Measurements from ENCODE around the gene ZNF710.
"Not testable (repeated sequence)": the region's sequence is repeated elsewhere in the genome, so short reads cannot be mapped to it uniquely, and the experiment has no call there.

The ZNF710 gene

DNA sequence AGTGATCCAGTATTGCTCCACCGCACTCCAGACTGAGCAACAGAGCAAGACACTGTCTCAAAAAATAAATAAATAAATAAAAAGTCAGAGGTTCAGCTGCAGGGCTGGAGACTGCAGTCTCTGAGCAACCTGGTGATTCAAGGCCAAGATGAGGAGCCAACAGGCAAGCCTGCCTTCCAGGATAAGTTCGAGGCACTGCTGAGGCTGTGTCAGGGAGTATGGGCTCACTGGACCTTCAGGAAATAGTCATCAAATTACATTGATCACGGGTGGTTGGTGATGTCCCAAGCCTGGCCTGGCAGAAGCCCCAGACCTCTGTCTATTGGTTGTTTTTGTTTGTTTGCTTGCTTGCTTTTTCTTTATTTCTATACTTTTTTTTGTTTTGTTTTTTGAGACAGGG is 59.7 kb downstream of the ZNF710 start:
- DNase-seq (ENCODE audit: low read depth, low spot score) = no peak

DNA sequence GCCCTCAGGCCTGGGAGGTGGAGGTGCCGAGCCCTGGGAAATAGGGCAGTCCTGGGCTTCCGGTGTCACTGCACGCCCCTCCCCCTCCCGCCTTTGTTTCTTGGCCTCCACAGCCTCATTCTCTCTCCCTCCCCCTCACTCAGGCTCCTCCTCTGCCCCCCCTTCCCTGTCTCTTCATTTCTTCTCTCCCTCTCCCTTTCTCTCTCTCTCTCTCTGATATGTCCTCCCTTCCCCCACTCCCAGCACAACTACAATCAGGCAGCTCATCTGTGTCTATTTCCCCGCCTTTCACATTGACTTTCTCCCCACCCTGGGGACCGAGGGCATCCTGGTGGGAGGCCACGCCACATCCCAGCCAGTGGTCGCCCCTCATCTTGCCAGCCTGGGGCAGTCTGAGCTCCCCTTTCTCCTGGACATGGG is 60.9 kb downstream of the ZNF710 start:
- no peak for DNase-seq (ENCODE audit: low read depth, low spot score)

DNA sequence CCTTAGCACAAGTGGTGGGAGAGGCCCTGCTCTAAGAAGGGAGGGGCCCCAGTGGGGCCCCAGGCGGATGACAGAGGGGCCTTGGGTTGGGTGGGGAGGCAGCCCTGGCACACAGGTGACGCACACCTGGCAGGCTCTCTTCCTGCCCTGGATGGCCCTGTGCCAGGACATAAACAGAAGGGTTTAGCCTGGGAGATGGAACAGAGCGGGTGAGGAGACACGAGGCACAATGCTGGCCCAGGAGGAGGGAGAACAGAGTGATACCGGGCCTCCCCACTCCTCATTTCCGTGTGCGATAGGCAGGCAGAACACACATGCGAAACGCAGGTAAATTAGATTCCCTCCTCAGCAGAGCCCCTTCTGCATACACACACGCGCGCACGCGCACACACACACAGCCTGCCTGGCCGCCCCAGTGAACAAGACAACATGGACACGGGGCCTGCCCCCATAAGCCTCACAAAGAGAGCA is 61.4 kb downstream of the ZNF710 start:
- DNase-seq (ENCODE audit: low read depth, low spot score) = no peak

DNA sequence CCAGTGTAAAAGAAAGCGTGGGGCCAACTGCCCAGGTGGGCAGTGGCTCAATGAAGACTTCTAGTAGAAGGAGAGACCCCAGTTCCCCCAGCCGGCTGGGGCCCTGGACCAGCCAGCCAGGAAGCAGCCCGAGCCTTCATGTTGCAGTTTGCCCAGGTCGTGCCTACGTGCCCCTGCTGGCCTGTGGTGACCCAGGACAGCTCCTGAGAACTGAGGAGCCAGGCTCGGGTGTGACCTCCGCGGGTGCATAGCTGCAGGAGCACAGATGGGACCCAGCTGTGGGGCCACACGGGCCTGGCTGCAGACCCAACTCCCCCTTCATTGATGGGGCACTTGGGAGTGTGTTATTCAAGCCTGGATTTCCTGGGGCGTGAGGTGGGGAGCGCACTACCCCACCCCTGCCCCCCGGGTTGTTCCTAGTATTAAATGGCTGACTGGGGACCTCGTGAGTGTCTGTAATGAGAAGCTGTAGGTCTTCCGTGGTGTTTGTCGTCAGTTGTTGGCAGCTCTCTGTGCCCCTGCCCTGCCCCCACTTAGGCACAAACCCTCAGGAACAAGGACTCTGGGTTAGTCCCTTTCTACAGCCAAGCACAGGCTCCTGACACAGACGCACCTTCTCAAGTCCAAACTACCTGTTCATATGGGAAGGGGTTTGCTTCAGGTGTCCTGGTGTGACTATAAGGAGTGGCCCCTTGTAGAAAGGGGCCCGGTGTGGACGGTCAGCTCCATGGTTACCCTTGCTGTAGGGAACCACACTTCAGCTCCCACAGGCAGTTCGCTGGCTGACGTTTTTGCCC is 62.0 kb downstream of the ZNF710 start:
- no peak for DNase-seq (ENCODE audit: low read depth, low spot score)

DNA sequence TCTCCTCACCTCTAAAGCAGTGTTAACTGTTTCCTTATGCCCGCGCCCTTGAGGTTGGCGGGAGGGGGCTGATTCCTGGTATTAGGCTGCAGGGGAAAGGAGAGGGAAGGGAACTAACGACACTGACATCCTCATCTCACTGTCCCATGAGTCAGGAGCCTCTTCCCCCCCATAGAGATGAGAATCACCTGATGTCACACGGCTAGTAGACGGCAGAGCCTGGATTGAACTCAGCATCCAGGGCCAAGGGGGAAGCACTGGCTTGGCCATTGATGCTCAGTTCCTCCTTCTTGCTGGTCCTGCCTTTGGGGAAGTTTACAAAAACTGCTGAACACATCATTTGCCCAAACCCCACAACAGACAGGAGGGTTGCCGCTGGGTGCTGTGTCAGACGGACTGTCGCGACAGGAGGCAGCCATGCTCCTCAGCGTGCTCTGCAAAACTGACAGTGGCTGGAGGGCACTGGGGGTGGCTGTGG is 62.7 kb downstream of the ZNF710 start:
- DNase-seq (ENCODE audit: low read depth, low spot score) = no peak

DNA sequence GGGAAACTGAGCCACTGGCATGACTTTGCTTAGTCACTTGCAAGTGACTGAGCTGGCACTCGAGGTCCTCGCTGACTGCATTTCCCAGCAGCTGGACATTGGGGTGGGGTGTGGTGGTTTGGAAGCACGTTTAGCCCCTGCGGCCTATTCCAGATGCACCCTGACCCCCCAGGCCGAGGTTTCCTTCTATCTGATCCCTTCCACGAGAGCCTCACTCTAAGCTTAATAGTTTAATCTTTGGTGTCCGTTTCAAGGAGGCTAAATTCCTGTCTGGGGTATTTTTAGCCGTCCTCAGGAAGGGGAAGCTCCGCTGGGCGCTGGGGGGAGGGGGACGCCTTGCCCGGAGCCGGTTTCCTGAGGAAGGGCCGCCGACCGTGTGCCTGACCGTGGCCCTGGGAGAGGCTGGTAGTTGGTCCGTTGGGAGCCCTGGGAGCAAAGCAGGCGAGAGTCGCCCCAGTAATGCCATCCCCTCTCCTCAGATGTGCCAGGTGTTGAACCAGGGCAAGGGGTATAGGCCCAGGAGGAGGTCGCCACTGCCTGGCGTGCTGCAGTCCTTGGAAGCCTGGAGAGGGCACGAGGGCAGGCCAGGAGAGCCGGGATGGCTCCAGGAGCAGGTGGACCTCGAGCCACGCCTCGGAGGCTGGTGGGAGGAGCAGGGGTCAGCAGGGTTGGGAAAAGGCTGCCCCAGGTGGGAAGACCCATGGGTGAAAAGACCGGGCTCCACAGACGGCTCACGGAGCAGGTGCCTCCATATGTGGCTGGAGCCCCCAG is 64.0 kb downstream of the ZNF710 start:
- DNase-seq (ENCODE audit: low read depth, low spot score) = no peak

DNA sequence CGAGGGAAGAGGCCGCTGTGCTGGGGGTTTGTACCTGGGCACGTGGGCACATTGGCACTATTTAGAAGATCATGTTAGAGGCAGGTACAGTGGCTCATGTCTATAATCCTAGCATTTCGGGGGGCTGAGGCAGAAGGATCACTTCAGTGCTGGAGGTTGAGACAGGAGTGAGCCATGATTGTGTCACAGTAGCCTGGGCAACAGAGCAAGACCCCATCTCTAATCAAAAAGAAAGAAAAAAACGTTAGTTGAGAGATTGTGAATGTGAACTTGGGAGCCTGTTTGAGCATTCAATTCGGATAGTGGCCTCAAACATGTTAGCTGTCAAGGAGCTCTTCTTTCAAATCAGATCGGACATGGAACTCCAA is 64.5 kb downstream of the ZNF710 start:
- no peak for DNase-seq (ENCODE audit: low read depth, low spot score)

DNA sequence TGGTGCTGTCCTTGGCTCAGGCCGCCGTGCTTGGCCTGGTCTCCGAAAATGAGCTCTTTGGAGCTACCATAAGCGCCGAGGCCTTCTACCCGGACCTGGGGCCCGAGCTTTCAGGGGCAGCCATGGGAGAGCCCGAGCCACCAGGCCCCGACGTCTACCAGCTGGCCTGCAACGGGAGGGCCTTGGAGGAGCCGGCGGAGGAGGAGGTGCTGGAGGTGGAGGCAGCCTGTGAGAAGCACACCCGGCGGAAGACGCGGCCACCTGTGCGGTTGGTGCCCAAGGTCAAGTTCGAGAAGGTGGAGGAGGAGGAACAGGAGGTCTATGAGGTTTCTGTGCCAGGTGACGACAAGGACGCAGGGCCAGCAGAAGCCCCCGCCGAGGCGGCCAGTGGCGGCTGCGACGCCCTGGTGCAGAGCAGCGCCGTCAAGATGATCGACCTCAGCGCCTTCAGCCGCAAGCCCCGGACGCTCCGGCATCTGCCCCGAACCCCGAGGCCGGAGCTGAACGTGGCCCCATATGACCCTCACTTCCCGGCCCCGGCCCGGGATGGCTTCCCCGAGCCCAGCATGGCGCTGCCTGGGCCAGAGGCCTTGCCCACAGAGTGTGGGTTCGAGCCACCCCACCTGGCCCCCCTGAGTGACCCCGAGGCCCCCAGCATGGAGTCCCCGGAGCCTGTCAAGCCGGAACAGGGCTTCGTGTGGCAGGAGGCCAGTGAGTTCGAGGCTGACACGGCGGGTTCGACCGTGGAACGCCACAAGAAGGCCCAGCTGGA is 66.2 kb downstream of the ZNF710 start:
- no peak for DNase-seq (ENCODE audit: low read depth, low spot score)

DNA sequence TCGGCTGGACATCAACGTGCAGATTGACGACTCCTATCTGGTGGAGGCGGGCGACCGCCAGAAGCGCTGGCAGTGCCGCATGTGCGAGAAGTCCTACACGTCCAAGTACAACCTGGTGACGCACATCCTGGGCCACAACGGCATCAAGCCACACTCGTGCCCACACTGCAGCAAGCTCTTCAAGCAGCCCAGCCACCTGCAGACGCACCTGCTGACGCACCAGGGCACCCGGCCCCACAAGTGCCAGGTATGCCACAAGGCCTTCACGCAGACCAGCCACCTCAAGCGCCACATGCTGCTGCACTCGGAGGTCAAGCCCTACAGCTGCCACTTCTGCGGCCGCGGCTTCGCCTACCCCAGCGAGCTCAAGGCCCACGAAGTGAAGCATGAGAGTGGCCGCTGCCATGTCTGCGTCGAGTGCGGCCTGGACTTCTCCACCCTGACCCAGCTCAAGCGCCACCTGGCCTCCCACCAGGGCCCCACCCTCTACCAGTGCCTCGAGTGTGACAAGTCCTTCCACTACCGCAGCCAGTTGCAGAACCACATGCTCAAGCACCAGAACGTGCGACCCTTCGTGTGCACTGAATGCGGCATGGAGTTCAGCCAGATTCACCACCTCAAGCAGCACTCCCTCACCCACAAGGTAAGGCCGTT is 67.0 kb downstream of the ZNF710 start:
- DNase-seq (ENCODE audit: low read depth, low spot score) = no peak

DNA sequence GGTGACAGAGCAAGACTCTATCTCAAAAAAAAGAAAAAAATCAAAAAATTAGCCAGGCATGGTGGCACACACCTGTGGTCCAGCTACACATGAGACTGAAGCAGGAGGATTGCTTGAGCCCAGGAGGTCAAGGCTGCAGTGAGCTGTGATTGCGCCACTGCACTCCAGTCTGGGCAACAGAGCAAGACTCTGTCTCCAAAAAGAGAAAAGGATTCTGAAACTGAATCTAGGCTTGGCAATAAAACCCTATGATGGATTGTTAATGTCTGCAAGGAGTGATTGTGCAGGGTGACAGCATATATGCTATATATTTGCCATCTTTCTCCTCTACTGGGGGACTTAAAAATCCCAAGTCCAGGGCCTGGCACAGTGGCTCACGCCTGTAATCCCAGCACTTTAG is 69.5 kb downstream of the ZNF710 start:
- DNase-seq (ENCODE audit: low read depth, low spot score) = not testable (repeated sequence)

DNA sequence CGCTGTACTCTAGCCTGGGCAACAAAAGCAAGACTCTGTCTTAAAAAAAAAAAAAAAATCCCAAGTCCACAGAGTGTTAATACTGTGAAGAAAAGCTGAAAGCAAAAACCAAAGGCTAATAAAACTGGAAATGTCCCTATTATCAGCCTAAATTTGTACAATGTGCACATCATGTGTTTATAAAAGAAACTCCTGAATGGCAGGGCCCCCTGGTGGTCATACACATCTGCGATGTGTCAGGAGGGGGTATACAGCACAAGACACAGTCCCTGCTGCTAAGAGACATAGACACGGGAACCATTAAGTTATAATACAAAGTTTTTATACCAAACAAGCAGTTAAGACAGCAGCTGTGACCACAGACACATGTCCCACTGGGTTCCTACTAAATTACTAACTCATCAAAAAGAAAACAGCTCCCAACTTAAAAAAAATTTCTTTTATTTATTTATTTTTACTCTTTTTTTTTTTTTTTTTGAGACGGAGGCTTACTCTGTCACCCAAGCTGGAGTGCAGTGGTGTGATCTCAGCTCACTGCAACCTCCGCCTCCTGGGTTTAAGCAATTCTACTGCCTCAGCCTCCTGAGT is 70.2 kb downstream of the ZNF710 start:
- DNase-seq (ENCODE audit: low read depth, low spot score) = peak; percentile 70

DNA sequence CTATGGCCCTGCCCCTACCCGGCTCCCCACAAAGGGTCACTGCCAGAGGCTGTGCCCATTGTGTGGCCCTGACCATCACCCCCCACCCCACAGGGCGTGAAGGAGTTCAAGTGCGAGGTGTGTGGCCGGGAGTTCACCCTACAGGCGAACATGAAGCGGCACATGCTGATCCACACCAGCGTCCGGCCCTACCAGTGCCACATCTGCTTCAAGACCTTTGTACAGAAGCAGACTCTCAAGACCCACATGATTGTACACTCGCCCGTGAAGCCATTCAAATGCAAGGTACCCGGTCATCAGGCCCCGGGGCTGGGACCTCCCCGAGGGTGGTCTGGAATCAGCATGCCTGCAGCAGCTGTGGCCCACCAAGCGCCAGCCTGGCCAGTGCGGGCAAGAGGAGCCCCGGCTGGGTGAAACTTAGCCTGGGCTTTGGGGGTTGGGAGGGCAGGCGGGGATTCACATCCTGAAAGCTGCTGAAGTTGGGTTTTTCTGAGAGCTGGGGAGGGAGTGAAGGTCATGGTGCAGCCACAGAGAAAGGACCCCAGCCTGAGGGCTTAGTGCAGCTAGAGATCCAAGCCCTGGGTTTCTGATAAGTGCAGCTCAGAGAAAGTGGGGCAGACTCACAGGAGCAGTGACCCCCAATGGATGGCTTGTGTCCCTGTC is 72.0 kb downstream of the ZNF710 start:
- no peak for DNase-seq (ENCODE audit: low read depth, low spot score)

DNA sequence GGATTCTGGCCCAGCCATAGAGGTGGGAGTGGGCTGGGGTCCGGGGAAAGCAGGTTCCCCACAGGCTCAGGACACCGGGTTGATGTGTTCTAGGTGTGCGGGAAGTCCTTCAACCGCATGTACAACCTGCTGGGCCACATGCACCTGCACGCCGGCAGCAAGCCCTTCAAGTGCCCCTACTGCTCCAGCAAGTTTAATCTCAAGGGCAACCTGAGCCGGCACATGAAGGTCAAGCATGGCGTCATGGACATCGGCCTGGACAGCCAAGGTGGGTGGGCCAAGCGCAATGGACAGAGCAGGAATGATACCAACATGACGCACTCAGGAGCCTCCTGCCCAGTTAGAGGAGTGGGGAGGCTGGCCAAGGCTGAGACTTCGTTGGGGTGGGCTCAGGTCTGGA is 72.9 kb downstream of the ZNF710 start:
- DNase-seq (ENCODE audit: low read depth, low spot score) = no peak

DNA sequence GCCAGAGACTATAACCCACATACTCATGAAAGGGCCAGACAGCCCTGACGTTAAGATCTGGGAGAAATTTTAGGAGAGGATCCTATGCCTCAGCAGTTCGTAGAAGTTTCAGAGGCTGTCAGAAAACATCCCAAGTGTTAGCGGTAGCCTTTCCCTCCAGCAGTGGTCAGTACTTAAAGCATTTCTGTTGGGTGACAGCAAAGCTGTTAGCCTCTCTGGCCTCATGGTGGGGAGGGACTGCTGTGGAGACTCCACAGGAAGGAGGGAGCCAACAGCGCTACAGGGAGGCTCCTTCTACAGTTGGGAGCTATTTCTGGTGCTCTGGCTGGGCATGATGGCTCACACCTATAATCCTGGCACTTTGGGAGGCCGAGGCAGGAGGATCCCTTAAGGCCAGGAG is 73.8 kb downstream of the ZNF710 start:
- no peak for DNase-seq (ENCODE audit: low read depth, low spot score)

DNA sequence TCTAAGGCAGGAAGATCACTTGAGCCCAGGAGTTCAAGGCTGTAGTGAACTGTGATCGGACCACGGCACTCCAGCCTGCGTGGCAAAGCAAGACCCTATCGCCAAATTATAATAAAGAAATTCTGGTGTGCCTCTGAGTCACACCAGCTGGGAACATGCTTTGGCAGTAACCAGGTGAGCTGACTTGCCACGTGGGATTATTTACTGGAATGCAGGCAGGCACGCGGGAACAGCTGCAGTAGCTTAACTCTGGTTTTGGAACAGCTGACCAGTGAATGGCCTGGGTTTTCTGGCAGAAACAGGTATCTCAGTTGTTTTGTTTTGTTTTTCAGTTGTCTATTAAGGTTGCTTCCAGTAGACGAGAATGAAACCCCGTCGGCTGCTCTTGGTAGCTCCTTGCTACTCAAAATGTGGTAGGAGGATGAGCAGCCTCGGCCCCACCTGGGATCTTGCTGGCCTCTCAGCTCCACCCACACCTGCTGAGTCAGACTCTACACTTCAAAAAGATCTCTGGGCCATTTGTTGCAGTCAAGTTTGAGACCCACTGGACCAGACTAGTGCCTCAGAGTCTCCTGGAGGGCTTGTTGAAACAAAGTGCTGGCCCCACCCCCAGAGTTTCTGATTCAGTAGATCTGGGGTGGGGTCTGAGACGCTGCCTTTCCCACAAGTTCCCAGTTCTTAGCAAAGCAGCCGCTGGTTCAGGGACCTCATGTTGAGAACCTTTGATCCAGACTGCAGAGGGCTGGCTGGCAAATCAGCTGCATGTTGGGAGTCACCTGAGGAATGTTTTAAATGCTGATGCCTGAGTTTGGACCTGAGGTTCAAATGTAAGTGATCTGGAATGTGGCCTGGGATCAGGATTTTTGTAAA is 74.5 kb downstream of the ZNF710 start:
- DNase-seq (ENCODE audit: low read depth, low spot score) = no peak

DNA sequence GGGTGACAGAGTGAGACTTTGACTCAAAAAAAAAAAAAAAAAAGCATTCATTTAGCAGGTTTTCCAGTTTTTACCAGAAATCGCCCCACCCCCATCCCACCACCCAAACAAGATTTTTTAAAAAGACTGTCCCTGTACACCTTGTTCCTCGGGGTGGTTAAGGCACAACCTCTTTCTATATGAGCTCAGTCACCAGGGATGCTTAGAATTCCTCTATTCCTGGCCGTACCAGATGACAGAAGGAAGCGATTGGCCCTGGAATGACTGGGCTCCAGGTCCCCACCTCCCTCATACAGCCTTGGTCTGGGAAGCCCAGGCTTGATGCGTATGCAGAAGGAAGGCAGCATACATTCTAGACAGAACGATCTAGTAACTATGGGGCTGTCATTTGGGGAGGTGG is 75.6 kb downstream of the ZNF710 start:
- no peak for DNase-seq (ENCODE audit: low read depth, low spot score)

DNA sequence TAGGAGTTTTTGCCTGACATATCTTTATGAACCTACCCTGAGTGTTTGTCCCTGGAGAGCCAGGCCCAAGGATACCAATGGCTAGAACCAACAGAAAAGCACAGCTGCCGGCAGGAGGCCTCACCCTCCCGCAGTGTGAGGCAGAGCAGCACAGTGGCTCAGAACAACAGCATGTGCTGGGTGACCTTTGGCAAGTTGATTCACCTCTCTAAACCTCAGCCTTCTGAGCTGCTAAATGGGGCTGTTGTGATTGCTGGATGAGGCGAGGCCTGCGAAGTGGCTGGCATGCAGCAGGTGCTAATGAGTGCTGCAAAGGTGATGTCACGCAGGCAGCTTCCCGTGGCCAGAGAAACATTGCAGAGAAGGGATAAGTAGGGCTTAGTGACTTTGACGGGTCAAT is 77.8 kb downstream of the ZNF710 start:
- DNase-seq (ENCODE audit: low read depth, low spot score) = no peak

DNA sequence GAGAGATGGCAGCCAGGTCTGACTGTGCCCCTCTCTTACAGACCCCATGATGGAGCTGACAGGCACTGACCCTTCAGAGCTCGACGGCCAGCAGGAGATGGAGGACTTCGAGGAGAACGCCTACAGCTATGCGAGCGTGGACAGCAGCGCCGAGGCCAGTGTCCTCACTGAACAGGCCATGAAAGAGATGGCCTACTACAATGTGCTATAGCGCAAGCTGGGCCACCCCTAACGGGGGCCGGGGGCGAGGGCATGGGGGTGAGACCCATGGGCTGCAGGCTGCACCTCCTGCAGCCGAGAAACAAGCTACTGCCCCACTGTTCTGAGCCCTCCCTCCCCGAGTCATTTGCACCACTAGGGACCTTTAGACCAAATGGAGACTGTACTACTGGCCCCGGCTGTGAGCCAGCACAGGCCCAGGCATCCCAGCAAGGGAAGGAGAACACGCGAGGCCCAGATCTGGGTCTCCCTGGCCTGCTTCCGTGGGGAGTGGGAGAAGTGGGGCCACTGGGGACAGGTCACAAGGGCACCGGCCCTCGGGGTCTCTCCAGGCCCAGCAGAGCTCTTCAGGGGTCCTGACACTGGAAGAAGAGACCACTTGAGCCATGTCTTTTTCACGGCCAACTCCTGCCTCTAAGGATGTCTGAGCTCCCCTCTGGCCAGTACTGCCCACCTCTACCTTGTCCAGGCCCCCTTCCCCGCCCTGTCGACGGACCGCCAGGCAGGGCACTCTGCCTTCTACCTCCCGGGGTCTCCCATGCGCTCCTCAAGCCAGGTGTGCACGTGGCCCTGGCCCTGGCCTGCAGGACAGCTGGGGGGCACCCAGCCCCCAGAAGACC is 78.7 kb downstream of the ZNF710 start:
- no peak for DNase-seq (ENCODE audit: low read depth, low spot score)

DNA sequence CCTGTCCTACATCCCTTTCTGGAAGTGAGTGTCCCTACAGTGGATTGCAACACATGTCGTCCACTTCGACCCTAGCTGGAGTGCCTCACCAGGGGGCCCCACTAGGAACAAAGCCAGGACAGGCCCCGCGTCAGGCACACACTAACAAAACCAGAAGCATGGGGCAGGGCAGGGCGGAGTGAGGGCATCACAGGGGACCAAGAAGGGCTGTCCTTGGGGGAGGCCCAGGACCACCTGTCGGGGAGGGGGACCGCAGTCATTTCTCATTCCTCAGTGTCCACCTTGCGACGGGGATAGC is 79.3 kb downstream of the ZNF710 start:
- DNase-seq (ENCODE audit: low read depth, low spot score) = no peak

Measured in activated CD4-positive, CD25-positive, alpha-beta regulatory T cell treated with anti-CD3 and anti-CD28 coated beads, Interleukin-2, amount 50 U/mL, for 16 hours (primary cell).